Keratinocyte (primary cell): Measurements from ENCODE around the gene KRTAP9-4. TPM values are rescaled to one million over a fixed set of nuclear protein-coding genes. Genes with fewer than 3 reads are reported as not detected.

ENCODE experiments used
- DNase-seq: peaks from one replicate; pipeline ENCODE4 v3.0.0-alpha.2; 2011; ENCODE audit warnings: low read depth, missing footprints, low spot score
- FAIRE-seq: peaks from 2 replicates; lab custom pipeline; 2011; peaks lifted over from hg19 to GRCh38; lab: Jason Lieb, UNC
- H2AFZ ChIP-seq: 2 replicates; pipeline ENCODE4 v1.6.0; 2012; ENCODE audit warnings: low read length, control low read depth, inconsistent platforms; ENCODE audit not compliant: control insufficient read depth
- H3K27ac ChIP-seq: 2 replicates; pipeline ENCODE4 v1.5.1; 2011; ENCODE audit warnings: low read length; ENCODE audit not compliant: control insufficient read depth, insufficient read depth
- H3K27me3 ChIP-seq: 3 replicates; pipeline ENCODE4 v1.6.0; 2011; ENCODE audit warnings: low read length; ENCODE audit not compliant: control insufficient read depth, insufficient read depth; ENCODE audit errors: extremely low read depth
- H3K36me3 ChIP-seq, 2 experiments: 2 replicates in 1 of 2; 3 replicates in 1 of 2; pipeline ENCODE4 v1.5.1; 2011; ENCODE audit warnings: low read length in 2 of 2, mild to moderate bottlenecking in 1 of 2; ENCODE audit not compliant: control insufficient read depth in 2 of 2, insufficient read depth in 2 of 2; ENCODE audit errors: extremely low read depth in 1 of 2
- H3K4me1 ChIP-seq: 3 replicates; pipeline ENCODE4 v1.5.1; 2011; ENCODE audit warnings: low read length; ENCODE audit not compliant: control insufficient read depth, insufficient read depth; ENCODE audit errors: extremely low read depth
- H3K4me2 ChIP-seq: 3 replicates; pipeline ENCODE4 v1.6.0; 2011; ENCODE audit warnings: low read depth, low read length; ENCODE audit not compliant: control insufficient read depth, insufficient read depth; ENCODE audit errors: extremely low read depth
- H3K4me3 ChIP-seq, 3 experiments: fragments of 200-600 bp in 1 of 3; sonication (generic) in 1 of 3; 2 replicates in 2 of 3; 3 replicates in 1 of 3; pipeline ENCODE4 v1.5.1; 2011 to 2016; ENCODE audit warnings: low read length in 3 of 3, mild to moderate bottlenecking in 3 of 3, control low read depth in 2 of 3, inconsistent platforms in 1 of 3, low read depth in 1 of 3, mixed read lengths in 1 of 3, mixed run types in 1 of 3, moderate library complexity in 1 of 3; ENCODE audit not compliant: control insufficient read depth in 2 of 3, insufficient read depth in 2 of 3; ENCODE audit errors: extremely low read depth in 1 of 3
- H3K79me2 ChIP-seq: 2 replicates; pipeline ENCODE4 v1.6.0; 2012; ENCODE audit warnings: low read length; ENCODE audit not compliant: control insufficient read depth, insufficient read depth
- H3K9ac ChIP-seq: 3 replicates; pipeline ENCODE4 v1.6.0; 2011; ENCODE audit warnings: low read length; ENCODE audit not compliant: control insufficient read depth, insufficient read depth; ENCODE audit errors: extremely low read depth
- H3K9me1 ChIP-seq: 3 replicates; pipeline ENCODE4 v1.6.0; 2011; ENCODE audit warnings: low read length; ENCODE audit not compliant: control insufficient read depth, insufficient read depth; ENCODE audit errors: extremely low read depth
- H3K9me3 ChIP-seq: 2 replicates; pipeline ENCODE4 v1.5.1; 2012; ENCODE audit warnings: low read depth, low read length; ENCODE audit not compliant: control insufficient read depth
- H4K20me1 ChIP-seq: 3 replicates; pipeline ENCODE4 v1.6.0; 2011; ENCODE audit warnings: low read length; ENCODE audit not compliant: control insufficient read depth, insufficient read depth; ENCODE audit errors: extremely low read depth
- EZH2 ChIP-seq: IDR thresholded peaks from one replicate; pipeline ENCODE4 v1.6.1; 2012; ENCODE audit warnings: inconsistent platforms, mild to moderate bottlenecking, low read length, moderate library complexity
- dilution Hi-C: fragments of 300-500 bp; cut with MboI; formaldehyde crosslinking; loops from one replicate; pipeline ENCODE4 v1.7.0; 2020; ENCODE audit warnings: low sequenced_read_pairs; ENCODE audit not compliant: extremely low pct_ligation_motif_present
- polyA plus RNA-seq, 5 experiments: library from polyadenylated mRNA; depleted of rRNA in 3 of 5; stranded (reverse) in 3 of 5; stranded (forward) in 1 of 5; unstranded in 1 of 5; fragments of >200 nt; gene quantifications; 1 replicate in 1 of 5; 2 replicates in 3 of 5; 3 replicates in 1 of 5; pipeline versions ENCODE4 v1.2.1 to v1.2.3, GENCODE V29; 2011 to 2012; ENCODE audit warnings: missing spikeins in 2 of 5, low read depth in 1 of 5, low replicate concordance in 1 of 5
- TF ChIP-seq, protein P1 (sequence below), 3 experiments: IDR thresholded peaks in 1 of 3; conservative IDR thresholded peaks in 1 of 3; optimal IDR thresholded peaks in 1 of 3; 2 replicates in 2 of 3; 3 replicates in 1 of 3; pipeline versions ENCODE3 to v1.5.1; 2011; ENCODE audit warnings: low read length in 3 of 3, mild to moderate bottlenecking in 3 of 3, moderate library complexity in 2 of 3, control low read depth in 1 of 3, inconsistent platforms in 1 of 3; ENCODE audit not compliant: insufficient read depth in 2 of 3; ENCODE audit errors: extremely low read depth in 1 of 3

The KRTAP9-4 gene
- polyA plus RNA-seq, 1 donor (not counting 4 experiments of a cell fraction or from before 2014, with no cell fraction given), result not detected

DNA sequence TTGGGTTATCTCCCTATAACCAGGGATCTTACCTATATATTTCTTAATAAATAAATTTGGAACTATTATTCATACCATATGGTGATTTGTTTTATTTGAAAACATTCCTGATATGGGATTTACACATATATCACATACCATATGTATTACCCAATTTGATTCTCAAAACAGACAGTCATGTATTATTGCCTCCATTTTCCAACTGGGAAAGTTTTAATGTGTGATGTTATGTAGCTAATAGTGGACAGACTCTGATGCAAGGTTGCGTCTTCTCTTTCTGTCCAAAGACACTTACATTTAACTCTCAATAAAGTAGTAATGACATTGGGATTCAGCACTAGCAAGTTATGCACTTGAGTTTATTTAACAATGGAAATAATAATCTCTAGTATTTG, 6.8 kb downstream of the KRTAP9-4 start:
- no peak for TF ChIP-seq EZH2
- TF ChIP-seq, protein P1, sequence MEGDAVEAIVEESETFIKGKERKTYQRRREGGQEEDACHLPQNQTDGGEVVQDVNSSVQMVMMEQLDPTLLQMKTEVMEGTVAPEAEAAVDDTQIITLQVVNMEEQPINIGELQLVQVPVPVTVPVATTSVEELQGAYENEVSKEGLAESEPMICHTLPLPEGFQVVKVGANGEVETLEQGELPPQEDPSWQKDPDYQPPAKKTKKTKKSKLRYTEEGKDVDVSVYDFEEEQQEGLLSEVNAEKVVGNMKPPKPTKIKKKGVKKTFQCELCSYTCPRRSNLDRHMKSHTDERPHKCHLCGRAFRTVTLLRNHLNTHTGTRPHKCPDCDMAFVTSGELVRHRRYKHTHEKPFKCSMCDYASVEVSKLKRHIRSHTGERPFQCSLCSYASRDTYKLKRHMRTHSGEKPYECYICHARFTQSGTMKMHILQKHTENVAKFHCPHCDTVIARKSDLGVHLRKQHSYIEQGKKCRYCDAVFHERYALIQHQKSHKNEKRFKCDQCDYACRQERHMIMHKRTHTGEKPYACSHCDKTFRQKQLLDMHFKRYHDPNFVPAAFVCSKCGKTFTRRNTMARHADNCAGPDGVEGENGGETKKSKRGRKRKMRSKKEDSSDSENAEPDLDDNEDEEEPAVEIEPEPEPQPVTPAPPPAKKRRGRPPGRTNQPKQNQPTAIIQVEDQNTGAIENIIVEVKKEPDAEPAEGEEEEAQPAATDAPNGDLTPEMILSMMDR (optimal IDR thresholded peaks at IDR 0.05 in 1 of 3, IDR thresholded peaks at IDR 0.05 in 1 of 3, conservative IDR thresholded peaks at IDR 0.05 in 1 of 3; ENCODE audit: extremely low read depth in 1 of 3, insufficient read depth in 2 of 3, low read length in 3 of 3), result no peak
- no peak for DNase-seq
- Histone ChIP-seq H3K4me2 (no peak overlapping the region), H3K27me3 (no peaks in the 10 kb centered on the region), H3K4me1 (no peaks in the 10 kb centered on the region), H3K27ac (no peak overlapping the region), H3K79me2 (no peaks in the 10 kb centered on the region), H3K36me3 (no peaks in the 10 kb centered on the region), H3K9me3 (no peaks in the 10 kb centered on the region), H4K20me1 (no peaks in the 10 kb centered on the region), H3K9ac (no peak overlapping the region), H2AFZ (no peak overlapping the region), H3K4me3 (no peak overlapping the region), H3K9me1 (no peaks in the 10 kb centered on the region)
- dilution Hi-C loops, result no loop called here
- FAIRE-seq, result no peak

DNA sequence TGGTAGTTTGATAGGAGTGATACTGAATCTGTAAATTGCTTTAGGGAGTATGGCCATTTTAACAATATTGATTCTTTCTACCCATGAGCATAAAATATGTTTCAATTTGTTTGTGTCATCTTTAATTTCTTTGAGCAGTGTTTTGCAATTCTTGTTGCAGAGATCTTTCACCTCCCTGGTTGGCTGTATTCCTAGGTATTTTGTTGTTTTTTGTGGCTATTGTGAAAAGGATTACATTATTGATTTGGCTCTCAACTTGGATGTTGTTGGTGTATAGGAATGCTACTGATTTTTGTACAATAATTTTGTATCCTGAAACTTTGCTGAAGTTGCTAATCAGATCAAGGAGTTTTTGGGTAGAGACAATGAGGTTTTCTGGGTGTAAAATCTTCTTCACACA, 8.9 kb downstream of the KRTAP9-4 start:
- H3K27ac ChIP-seq, result no peak overlapping the region
- no peaks in the 10 kb centered on the region for H4K20me1 ChIP-seq
- no peak overlapping the region for H3K9ac ChIP-seq
- H3K4me3 ChIP-seq, result no peak overlapping the region
- TF ChIP-seq EZH2, result no peak
- TF ChIP-seq, protein P1 (optimal IDR thresholded peaks at IDR 0.05 in 1 of 3, IDR thresholded peaks at IDR 0.05 in 1 of 3, conservative IDR thresholded peaks at IDR 0.05 in 1 of 3; ENCODE audit: extremely low read depth in 1 of 3, insufficient read depth in 2 of 3, low read length in 3 of 3), result no peak
- FAIRE-seq (no peak), DNase-seq (no peak)
- no peaks in the 10 kb centered on the region for H3K79me2 ChIP-seq
- H3K4me2 ChIP-seq, result no peak overlapping the region
- H3K4me1 ChIP-seq, result no peaks in the 10 kb centered on the region
- no peak overlapping the region for H2AFZ ChIP-seq
- H3K9me1 ChIP-seq, result no peaks in the 10 kb centered on the region
- H3K36me3 ChIP-seq, result no peaks in the 10 kb centered on the region
- no peaks in the 10 kb centered on the region for H3K27me3 ChIP-seq
- no peaks in the 10 kb centered on the region for H3K9me3 ChIP-seq
- dilution Hi-C loops, result no loop called here
